ENCODE results near the gene MMRN1.

The MMRN1 gene

DNA sequence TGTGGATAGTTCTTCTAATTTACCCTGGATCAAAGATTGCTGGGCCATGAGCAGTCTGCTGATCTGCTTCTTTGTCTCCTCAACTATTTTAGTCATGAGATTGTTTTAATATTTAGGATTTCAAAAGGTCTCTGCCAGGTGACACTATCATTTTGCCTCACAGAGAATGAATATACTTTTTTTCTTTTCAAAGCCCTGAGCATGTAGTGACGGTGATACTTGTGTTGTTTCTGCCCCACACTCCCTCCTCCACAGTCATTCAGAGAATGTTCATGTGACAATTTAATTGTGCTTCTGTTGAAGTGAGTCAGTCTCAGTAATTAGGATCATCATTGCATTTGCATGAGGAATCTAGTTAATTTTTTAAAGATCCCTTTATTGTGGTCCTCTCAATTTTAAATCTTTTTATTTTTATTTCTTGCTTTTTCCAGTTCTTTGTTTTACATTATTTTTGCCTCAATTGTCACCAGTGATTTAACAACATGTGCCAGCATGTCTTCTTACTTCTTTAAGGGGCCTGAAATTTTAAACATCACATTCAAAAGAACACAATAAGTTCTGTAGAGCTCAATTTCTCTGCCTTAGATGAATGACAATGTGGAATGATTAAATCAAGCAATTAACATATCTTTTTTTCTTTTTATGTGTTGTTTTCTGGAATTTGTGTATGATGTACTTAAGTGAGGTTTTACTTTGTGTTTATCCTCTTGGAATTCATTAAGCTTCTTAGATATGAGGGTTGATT is 12.3 kb downstream of the MMRN1 start:
- no peak for TF ChIP-seq Cebpa-rat (IDR thresholded peaks at IDR 0.05)
- H3K36me3 ChIP-seq, result no peaks in the 10 kb centered on the region
- H4K20me1 ChIP-seq, result no peaks in the 10 kb centered on the region
- H3K9me3 ChIP-seq, result no peaks in the 10 kb centered on the region
- no peak overlapping the region for H3K4me2 ChIP-seq
- H3K27ac ChIP-seq, result no peak overlapping the region
- H3K9ac ChIP-seq, result no peak overlapping the region
- H3K4me3 ChIP-seq, result no peak overlapping the region
- H3K27me3 ChIP-seq, result no peaks in the 10 kb centered on the region
- H3K4me1 ChIP-seq, result no peaks in the 10 kb centered on the region

DNA sequence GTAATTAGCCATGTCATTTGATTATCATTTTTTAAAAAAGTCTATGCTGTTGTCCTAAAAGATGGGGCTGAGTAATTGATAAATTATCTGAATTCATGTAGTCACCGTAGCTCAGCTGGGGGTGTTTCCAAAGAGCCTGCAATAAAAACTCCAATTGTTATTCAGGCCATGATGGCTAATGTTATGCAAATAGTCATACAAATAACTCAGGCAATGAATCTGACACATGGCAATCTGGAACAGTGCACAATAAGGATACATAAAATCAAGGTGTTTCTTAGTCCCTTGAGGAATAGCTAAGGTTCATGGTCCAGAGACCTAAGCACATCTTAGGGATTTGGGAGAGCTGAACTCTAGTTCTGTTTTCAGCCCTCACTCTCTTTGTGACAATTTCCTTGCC is 15.2 kb downstream of the MMRN1 start:
- Histone ChIP-seq H3K4me2 (no peak overlapping the region), H3K36me3 (no peaks in the 10 kb centered on the region), H3K4me1 (no peaks in the 10 kb centered on the region), H3K9ac (no peak overlapping the region), H3K4me3 (no peak overlapping the region), H4K20me1 (no peaks in the 10 kb centered on the region), H3K9me3 (no peaks in the 10 kb centered on the region), H3K27me3 (no peaks in the 10 kb centered on the region), H3K27ac (no peak overlapping the region)
- no peak for TF ChIP-seq Cebpa-rat (IDR thresholded peaks at IDR 0.05)

DNA sequence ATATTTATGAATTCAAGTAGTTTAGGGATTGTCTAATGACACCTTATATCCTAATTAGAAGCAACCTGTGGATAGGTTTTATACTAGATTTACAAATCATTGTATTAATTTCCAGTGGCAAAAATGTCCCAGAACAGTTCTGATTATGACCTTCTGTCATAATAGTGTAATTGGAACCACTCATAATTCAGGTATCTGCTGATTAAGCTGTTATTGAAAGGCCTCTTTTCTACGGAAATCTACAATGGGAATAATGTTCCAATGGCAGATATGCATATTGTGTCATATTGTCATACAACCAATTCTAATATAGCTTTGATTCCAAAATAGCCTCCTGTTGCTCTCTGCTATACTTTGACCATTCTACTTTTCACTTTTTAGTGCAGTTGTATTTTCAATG is 19.0 kb downstream of the MMRN1 start:
- H3K36me3 ChIP-seq, result no peaks in the 10 kb centered on the region
- H3K9me3 ChIP-seq, result no peaks in the 10 kb centered on the region
- no peak for TF ChIP-seq Cebpa-rat (IDR thresholded peaks at IDR 0.05)
- H3K9ac ChIP-seq, result no peak overlapping the region
- H3K4me2 ChIP-seq, result no peak overlapping the region
- no peaks in the 10 kb centered on the region for H3K27me3 ChIP-seq
- no peaks in the 10 kb centered on the region for H4K20me1 ChIP-seq
- no peak overlapping the region for H3K27ac ChIP-seq
- H3K4me1 ChIP-seq, result no peaks in the 10 kb centered on the region
- H3K4me3 ChIP-seq, result no peak overlapping the region

DNA sequence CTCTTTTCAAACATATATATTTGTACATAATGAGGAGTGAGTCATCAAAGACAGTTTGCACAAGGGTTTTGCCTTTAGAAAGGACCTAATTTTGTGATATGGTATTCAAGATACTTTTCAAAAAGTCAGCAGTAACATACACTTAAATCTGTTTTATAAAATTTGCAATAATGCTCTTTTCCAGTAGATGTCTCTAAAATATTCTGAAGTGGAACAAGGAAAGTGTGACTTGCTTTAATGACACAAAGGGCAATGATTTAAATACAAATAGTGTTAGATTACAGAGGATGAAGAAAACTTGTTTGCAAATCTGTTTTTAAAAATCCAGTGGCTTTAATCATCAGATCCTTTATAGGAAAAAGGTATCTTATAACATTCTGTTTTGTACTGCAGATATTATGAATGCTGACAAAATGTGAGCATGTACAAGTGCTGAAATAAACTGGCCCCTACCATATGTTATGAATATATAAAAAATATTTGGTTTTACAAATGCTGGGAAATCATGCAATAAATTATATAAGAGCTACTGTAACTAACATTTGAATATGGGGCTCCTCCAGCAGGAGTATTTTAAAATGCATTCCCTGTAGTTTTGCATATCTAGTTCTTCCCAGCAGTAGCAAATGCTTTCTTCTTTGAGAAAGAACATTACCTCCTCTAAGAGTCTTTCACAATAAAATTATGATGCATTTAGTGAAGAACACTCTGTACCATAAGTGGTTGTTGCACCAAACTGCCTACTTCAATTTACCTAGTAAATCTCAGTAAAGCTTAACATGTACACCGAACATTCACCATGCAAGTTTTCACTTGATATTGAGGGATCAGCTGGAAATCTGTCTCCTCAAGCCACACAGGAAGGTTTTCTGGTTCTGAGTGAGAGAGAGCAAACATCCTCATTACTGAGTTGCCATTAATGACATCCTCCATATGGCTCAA is 20.2 kb downstream of the MMRN1 start:
- H3K4me3 ChIP-seq, result no peak overlapping the region
- no peak overlapping the region for H3K9ac ChIP-seq
- TF ChIP-seq Cebpa-rat (IDR thresholded peaks at IDR 0.05), result no peak
- no peaks in the 10 kb centered on the region for H3K27me3 ChIP-seq
- H3K36me3 ChIP-seq, result no peaks in the 10 kb centered on the region
- no peaks in the 10 kb centered on the region for H3K9me3 ChIP-seq
- no peaks in the 10 kb centered on the region for H3K4me1 ChIP-seq
- H4K20me1 ChIP-seq, result no peaks in the 10 kb centered on the region
- no peak overlapping the region for H3K27ac ChIP-seq
- H3K4me2 ChIP-seq, result no peak overlapping the region

DNA sequence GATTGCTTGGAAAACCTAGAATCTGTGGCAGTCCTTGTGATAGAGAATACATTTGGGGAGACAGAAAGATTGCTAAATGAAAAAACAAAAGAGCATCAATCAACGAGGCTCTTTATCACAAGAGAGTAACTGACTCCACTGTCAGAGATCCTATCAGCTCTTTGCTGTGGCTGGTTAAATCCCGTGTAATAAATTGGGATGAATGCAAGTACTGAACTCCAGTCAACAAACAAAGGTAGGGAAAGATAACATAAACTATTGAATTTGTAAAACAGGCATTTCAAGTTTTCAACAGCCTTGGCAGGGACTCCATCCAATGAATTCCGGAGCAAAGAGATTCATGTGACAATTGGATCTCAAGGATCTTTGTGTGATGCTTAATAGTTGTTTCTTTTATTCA is 21.3 kb downstream of the MMRN1 start:
- Histone ChIP-seq H3K27ac (no peak overlapping the region), H3K9ac (no peak overlapping the region), H4K20me1 (no peaks in the 10 kb centered on the region), H3K4me3 (no peak overlapping the region), H3K4me1 (no peaks in the 10 kb centered on the region), H3K9me3 (no peaks in the 10 kb centered on the region), H3K4me2 (no peak overlapping the region), H3K27me3 (no peaks in the 10 kb centered on the region), H3K36me3 (no peaks in the 10 kb centered on the region)
- no peak for TF ChIP-seq Cebpa-rat (IDR thresholded peaks at IDR 0.05)

DNA sequence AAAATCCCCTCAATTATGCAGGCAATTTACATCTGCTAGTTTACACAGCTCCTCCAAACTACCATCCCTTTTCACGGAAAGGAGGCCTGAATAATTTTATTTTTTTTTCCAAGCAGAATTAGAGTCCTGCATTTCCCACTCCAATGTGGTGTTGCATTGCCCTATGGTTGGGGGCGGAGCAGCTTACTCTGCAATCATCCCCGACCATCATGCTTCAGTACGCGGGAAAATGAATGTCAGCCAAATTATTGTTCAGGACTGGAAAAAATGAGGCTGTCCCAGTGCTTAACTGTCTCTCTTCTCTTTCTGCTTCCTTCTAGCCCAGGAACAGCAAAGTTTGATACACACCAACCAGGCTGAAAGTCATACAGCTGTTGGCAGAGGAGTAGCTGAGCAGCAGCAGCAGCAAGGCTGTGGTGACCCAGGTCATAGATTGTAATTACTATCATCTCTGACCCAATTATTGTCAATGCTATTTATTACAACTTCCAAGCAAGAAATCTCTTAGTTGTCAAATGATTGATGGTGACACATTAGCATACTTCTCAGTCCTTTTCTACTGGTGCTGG is 28.3 kb downstream of the MMRN1 start:
- no peaks in the 10 kb centered on the region for H4K20me1 ChIP-seq
- H3K27me3 ChIP-seq, result no peaks in the 10 kb centered on the region
- H3K4me1 ChIP-seq, result no peaks in the 10 kb centered on the region
- H3K9me3 ChIP-seq, result no peaks in the 10 kb centered on the region
- no peak overlapping the region for H3K9ac ChIP-seq
- TF ChIP-seq Cebpa-rat (IDR thresholded peaks at IDR 0.05), result no peak
- no peak overlapping the region for H3K27ac ChIP-seq
- no peaks in the 10 kb centered on the region for H3K36me3 ChIP-seq
- no peak overlapping the region for H3K4me2 ChIP-seq
- H3K4me3 ChIP-seq, result no peak overlapping the region

DNA sequence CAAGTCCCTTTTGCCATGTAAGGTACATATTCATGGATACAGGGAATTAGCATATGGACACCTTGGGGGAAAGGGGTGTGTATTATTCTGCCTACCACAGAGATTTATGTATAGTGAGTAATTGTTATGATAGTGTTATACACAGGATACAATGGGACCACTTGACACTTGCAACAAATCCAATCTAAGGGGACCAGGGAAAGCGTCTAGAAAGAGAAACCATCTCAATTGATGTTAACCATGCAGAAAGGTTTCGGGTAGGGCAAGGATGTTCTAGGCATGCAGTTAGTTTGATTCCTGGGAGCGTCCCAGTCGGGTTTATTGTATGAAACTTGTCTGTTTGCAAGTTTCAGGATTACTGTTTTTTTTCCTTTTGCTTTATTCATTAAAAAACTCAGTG is 34.2 kb downstream of the MMRN1 start:
- H3K9ac ChIP-seq, result no peak overlapping the region
- H3K4me2 ChIP-seq, result no peak overlapping the region
- no peaks in the 10 kb centered on the region for H3K27me3 ChIP-seq
- H3K9me3 ChIP-seq, result no peaks in the 10 kb centered on the region
- H3K4me1 ChIP-seq, result peaks cover 5% of the 10 kb centered on the region; the same call in 1 of the 2 replicates
- TF ChIP-seq Cebpa-rat (IDR thresholded peaks at IDR 0.05), result no peak
- no peaks in the 10 kb centered on the region for H4K20me1 ChIP-seq
- no peaks in the 10 kb centered on the region for H3K36me3 ChIP-seq
- H3K27ac ChIP-seq, result no peak overlapping the region
- H3K4me3 ChIP-seq, result no peak overlapping the region

DNA sequence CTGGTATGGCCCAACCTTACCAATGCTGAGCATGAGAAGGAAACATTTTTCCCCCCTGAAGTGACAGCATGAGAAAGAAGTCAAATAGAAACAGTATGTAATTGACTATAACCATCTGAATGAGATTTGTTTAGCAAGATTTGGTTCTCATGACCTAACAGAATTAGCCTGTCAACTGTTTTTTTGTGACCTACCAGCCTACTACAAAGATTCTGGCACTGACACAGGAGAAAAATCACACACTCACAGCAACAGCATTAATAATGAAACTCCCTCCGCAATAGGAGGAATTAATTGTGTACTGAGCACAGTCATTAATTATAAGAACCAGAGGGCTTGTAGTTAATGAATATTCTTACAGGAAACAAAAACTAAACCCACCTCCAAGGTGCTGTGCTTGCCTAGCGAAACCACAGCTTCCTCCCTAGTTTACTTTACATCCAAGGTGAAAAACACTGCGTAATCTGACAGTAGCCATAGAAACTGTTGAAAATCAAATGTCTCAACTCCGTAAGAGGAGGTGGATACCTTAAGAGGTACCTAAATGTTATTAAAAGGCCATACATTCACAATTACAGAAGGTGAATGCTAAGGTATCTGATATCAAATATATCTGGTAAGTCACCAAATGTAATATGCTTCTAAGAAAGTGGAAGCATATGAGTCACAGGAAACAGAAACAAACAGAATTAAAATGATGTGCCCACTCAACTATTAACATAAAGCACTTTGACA is 34.9 kb downstream of the MMRN1 start:
- Histone ChIP-seq H3K4me1 (peaks cover 5% of the 10 kb centered on the region; the same call in 1 of the 2 replicates), H3K4me3 (no peak overlapping the region), H4K20me1 (no peaks in the 10 kb centered on the region), H3K27ac (no peak overlapping the region), H3K9me3 (no peaks in the 10 kb centered on the region), H3K36me3 (no peaks in the 10 kb centered on the region), H3K4me2 (no peak overlapping the region), H3K9ac (no peak overlapping the region), H3K27me3 (no peaks in the 10 kb centered on the region)
- no peak for TF ChIP-seq Cebpa-rat (IDR thresholded peaks at IDR 0.05)

DNA sequence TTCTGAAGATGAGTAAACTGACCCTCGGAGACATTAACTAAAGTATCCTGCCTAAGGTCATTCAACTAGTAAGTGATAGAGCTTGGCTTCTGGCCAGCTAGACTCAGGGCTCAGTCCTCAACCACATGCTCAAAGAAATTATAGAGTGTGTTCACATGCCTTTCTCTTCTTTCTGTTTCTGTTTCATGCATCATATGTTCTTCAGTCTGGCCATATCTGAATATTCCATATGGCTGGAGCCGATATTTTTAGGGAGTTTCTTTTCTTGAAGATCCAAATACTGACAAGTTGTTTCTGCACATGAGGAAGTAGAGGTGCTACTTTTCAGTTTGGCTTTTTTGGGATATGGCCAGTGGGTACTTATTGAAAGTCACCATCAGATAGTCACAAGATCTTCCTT is 44.9 kb downstream of the MMRN1 start:
- Histone ChIP-seq H3K36me3 (no peaks in the 10 kb centered on the region), H3K4me3 (no peak overlapping the region), H3K9me3 (no peaks in the 10 kb centered on the region), H3K27me3 (no peaks in the 10 kb centered on the region), H4K20me1 (no peaks in the 10 kb centered on the region), H3K27ac (no peak overlapping the region), H3K4me2 (no peak overlapping the region), H3K9ac (no peak overlapping the region), H3K4me1 (no peaks in the 10 kb centered on the region)
- no peak for TF ChIP-seq Cebpa-rat (IDR thresholded peaks at IDR 0.05)
